ENCODE data around the gene C2orf72.
A peak's percentile ranks its signal among the peaks of the same experiment; 100 is the strongest.
"Not testable (repeated sequence)": the region's sequence is repeated elsewhere in the genome, so short reads cannot be mapped to it uniquely, and the experiment has no call there.

C2orf72 gene

GRCh38 chr2:231015926-231016325 is 21.4 kb upstream of the C2orf72 start:
- no peak for DNase-seq

- DNase-seq: no peak
These were observed 20.6 kb upstream of the C2orf72 start for GRCh38 chr2:231016566-231017230.

- peak; percentile 7 for DNase-seq
These were observed 20.1 kb upstream of the C2orf72 start for GRCh38 chr2:231017231-231017598.

- DNase-seq: no peak
These were observed 19.1 kb upstream of the C2orf72 start for GRCh38 chr2:231018184-231018583.

GRCh38 chr2:231025059-231025458 is 12.3 kb upstream of the C2orf72 start:
- DNase-seq: not testable (repeated sequence)

GRCh38 chr2:231028889-231029288 is 8.4 kb upstream of the C2orf72 start:
- no peak for DNase-seq

GRCh38 chr2:231029563-231029962 is 7.8 kb upstream of the C2orf72 start:
- DNase-seq: no peak

- DNase-seq: no peak
These were observed 6.6 kb upstream of the C2orf72 start for GRCh38 chr2:231030725-231031124.

- no peak for DNase-seq
These were observed 4.7 kb upstream of the C2orf72 start for GRCh38 chr2:231032575-231033140.

- DNase-seq: no peak
These were observed 3.9 kb upstream of the C2orf72 start for GRCh38 chr2:231033147-231034132.

- DNase-seq: no peak
These were observed 2.9 kb upstream of the C2orf72 start for GRCh38 chr2:231034291-231034882.

- no peak for DNase-seq
These were observed 1.2 kb upstream of the C2orf72 start for GRCh38 chr2:231036131-231036530.

- DNase-seq: no peak
These were observed 681 bp upstream of the C2orf72 start for GRCh38 chr2:231036578-231037106.

GRCh38 chr2:231037731-231038482 is 584 bp downstream of the C2orf72 start:
- no peak for DNase-seq

GRCh38 chr2:231038483-231039293 is 1.4 kb downstream of the C2orf72 start:
- DNase-seq: no peak

GRCh38 chr2:231039294-231039664 is 2.0 kb downstream of the C2orf72 start:
- DNase-seq: no peak

GRCh38 chr2:231039821-231040364 is 2.6 kb downstream of the C2orf72 start:
- DNase-seq: no peak

GRCh38 chr2:231041061-231041689 is 3.9 kb downstream of the C2orf72 start:
- no peak for DNase-seq

- DNase-seq: no peak
These were observed 6.5 kb downstream of the C2orf72 start for GRCh38 chr2:231043796-231044195.

GRCh38 chr2:231046916-231047273 is 9.6 kb downstream of the C2orf72 start:
- no peak for DNase-seq
